Activated CD8-positive, alpha-beta memory T cell treated with anti-CD3 and anti-CD28 coated beads, Interleukin-2, amount 50 U/mL, for 24 hours (primary cell): ENCODE results near the gene SYAP1.
"Not testable (repeated sequence)": the region's sequence is repeated elsewhere in the genome, so short reads cannot be mapped to it uniquely, and the experiment has no call there.

Experiments
- DNase-seq: peaks from one replicate; pipeline ENCODE4 v3.0.0-alpha.2; 2020; ENCODE audit errors: extremely low read depth

The SYAP1 gene

DNA sequence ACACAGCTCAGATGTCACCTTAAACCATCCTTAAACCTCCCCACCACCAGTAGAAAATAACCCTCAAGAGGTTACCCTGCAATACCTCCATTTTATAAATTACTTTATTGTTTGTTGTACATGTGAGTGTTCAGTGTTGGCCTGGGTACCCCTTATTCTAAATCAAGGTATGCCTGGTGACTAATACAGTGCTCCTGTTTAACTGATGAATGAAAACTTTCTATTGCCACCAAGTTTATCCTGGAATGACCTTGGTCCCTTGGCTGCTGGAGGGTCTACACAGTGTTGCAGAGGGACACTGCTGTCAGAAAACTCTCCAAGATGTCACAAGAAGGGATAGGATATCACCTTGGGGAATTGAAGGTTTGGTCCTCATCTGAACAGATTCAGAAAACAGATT is 59.6 kb downstream of the SYAP1 start:
- no peak for DNase-seq

GRCh38 chrX:16779815-16780214 is 60.4 kb downstream of the SYAP1 start:
- DNase-seq: not testable (repeated sequence)

- DNase-seq: no peak
Measured at GRCh38 chrX:16783452-16783851, 64.0 kb downstream of the SYAP1 start.

GRCh38 chrX:16784440-16784839 is 65.0 kb downstream of the SYAP1 start:
- DNase-seq: not testable (repeated sequence)

GRCh38 chrX:16785247-16786138 is 66.1 kb downstream of the SYAP1 start:
- no peak for DNase-seq

DNA sequence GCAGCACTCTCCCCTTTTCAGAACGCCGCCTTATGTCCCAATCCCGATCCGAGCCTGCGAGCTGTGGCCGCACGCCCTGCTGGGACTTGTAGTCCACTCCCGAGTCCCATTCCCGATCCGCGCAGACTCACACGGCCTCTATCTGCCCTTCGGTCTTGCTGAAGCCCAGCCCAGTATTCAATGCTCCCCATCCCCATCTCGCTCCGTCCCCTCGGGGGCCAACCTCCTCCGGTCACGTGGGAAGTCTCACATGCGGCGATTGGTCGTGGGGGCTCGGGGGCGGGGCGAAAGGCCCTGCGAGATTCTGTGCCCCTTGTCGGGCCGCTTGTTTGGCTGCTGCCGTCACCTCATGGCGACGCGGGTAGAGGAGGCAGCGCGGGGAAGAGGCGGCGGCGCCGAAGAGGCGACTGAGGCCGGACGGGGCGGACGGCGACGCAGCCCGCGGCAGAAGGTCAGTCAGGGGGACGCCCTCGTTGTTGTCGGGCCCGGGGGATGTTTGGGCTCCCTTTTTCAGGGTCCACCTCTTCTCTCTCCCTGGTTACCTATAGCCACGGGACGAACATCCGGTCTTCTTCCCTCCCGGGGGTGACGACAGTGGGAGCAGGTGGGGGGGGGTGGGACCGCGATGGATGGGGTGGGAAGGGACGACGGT is 66.9 kb downstream of the SYAP1 start, which contains the start of gene TXLNG:
Gene TXLNG (plus strand): TSS at position 328 of the 652 bp plus-strand sequence. CDS start 22 bp downstream, at position 350.
- peak; percentile 80 for DNase-seq

GRCh38 chrX:16786791-16787735 is 67.7 kb downstream of the SYAP1 start:
- no peak for DNase-seq

DNA sequence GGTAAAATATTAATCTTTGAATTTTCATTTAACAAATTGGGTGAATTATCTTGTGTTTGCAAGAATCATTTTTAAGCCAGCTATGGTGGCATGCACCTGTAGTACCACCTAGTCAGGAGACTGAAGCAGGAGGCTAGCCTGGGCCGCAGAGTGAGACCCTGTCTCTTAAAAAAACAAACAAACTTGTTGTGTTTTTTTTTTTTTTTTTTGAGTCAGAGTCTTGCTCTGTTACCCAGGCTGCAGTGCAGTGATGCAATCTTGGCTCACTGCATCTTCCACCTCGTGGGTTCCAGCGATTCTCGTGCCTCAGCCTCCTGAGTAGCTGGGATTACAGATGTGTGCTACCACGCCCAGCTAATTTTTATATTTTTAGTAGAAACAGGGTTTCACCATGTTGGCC is 69.1 kb downstream of the SYAP1 start:
- DNase-seq: no peak

GRCh38 chrX:16796298-16796697 is 76.9 kb downstream of the SYAP1 start:
- DNase-seq: no peak

DNA sequence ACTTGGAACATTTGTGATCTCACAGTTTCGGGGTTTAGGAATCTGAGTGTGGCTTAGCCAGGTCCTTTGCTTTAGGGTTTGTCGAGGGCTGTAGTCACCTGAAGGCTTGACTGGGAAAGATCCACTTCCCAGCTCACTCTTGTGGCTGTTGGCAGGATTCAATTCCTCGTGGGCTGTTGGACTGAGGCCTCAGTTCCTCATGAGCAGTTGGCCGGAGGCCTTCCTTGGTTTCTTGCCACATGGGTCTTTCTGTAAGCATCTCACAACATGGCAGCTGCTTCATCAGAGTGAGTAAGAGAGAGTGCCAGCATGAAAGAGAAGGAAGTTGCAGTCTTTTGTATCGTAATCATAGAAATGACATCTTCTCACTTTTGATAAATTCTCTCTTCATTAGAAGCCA is 77.9 kb downstream of the SYAP1 start:
- no peak for DNase-seq

DNA sequence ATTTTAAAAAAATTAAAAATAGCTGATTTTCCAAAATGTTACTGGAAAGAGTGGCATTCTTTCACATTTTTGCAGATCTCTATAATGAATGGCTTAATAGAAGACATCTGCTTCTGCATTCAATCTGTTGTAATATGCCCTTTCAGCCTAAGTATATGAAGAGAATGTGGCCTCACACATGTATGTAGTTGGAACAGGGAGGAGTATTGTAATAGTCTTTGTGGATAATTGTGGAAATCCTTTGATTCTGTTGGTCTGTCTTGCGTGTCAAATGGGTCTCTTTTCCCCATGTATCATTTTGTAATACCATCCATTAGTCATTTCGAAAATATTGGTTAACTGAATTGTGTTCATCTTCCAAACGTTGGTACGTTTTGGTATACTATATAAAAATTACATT is 78.4 kb downstream of the SYAP1 start:
- DNase-seq: no peak

DNA sequence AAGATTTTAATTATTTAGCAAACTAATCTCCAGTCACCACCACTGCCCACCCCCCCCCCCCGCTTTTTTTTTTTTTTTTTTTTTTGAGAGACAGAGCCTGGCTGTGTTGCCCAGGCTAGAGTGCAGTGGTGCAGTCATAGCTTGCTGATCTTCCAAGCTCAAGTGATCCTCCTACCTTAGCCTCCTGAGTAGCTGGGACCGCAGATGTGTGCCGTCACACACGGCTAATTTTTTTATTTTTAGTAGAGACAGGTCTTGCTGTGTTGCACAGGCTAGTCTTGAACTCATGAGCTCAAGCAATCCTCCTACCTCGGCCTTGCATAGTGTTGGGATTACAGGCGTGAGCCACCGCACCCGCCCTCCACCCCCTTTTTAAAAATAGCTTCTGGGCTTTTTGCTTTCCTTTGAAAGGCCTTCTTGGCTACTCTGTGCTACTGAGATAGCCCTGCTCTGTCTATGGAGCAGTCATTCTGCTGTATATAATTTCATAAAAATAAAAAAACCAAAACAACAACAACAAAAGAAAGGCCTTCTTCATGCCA is 85.6 kb downstream of the SYAP1 start:
- no peak for DNase-seq

GRCh38 chrX:16807548-16807947 is 88.1 kb downstream of the SYAP1 start:
- DNase-seq: no peak

- DNase-seq: no peak
Measured at GRCh38 chrX:16807976-16808542, 88.6 kb downstream of the SYAP1 start.

GRCh38 chrX:16814597-16814996 is 95.2 kb downstream of the SYAP1 start:
- DNase-seq: no peak
